Ovary (tissue), 3 donors: Measurements from ENCODE around the gene CRAMP1.

Source experiments
- EP300 ChIP-seq: sonication (generic); formaldehyde crosslinking; IDR thresholded peaks from one replicate; pipeline ENCODE4 v1.6.1; 2017; ENCODE audit warnings: antibody characterized with exemption
- POLR2A ChIP-seq: fragments of 450-650 bp; IDR thresholded peaks from one replicate; pipeline ENCODE4 v1.6.1; 2017; ENCODE audit warnings: antibody characterized with exemption, mild to moderate bottlenecking, moderate library complexity
- TF ChIP-seq, protein P1 (sequence below), 3 donors: fragments of 450-650 bp in 2 of 3; fragments of 200-600 bp in 1 of 3; IDR thresholded peaks; one replicate each; pipeline versions ENCODE4 v1.5.1 to v1.8.0; 2016 to 2022; ENCODE audit warnings: antibody characterized with exemption in 3 of 3, mild to moderate bottlenecking in 1 of 3
- donor health status: DM: no; HTN: no; CAD: no.

DNA sequence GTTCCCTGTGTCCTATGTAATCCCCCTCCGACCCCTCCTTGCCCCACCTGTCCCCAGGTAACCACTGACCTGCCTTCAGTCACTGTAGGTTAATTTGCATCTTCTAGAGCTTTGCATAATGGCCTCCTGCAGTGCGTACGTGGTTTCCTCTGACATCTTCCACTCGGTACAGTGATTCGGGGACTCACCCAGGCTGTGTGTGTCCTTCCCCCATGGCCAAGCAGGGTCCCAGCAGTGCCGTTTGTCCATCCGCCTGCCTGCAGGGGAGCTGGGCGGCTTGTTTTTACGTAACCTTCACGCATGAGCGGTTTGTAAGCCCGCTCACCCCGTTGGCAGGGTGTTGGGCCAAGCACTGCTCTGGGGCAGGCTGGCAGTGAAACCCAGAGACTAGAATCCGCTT, 101.8 kb downstream of the CRAMP1 start:
- TF ChIP-seq, protein P1, sequence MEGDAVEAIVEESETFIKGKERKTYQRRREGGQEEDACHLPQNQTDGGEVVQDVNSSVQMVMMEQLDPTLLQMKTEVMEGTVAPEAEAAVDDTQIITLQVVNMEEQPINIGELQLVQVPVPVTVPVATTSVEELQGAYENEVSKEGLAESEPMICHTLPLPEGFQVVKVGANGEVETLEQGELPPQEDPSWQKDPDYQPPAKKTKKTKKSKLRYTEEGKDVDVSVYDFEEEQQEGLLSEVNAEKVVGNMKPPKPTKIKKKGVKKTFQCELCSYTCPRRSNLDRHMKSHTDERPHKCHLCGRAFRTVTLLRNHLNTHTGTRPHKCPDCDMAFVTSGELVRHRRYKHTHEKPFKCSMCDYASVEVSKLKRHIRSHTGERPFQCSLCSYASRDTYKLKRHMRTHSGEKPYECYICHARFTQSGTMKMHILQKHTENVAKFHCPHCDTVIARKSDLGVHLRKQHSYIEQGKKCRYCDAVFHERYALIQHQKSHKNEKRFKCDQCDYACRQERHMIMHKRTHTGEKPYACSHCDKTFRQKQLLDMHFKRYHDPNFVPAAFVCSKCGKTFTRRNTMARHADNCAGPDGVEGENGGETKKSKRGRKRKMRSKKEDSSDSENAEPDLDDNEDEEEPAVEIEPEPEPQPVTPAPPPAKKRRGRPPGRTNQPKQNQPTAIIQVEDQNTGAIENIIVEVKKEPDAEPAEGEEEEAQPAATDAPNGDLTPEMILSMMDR (IDR thresholded peaks at IDR 0.05), result no peak
- TF ChIP-seq POLR2A (no peak), EP300 (no peak)
